B cell (primary cell): Measurements from ENCODE around the gene TOM1L2.

Experiments used
- CTCF ChIP-seq: fragments of 200-600 bp; IDR thresholded peaks from one replicate; pipeline ENCODE4 v1.8.0; 2022; ENCODE audit warnings: antibody characterized with exemption, mild to moderate bottlenecking
- EZH2 ChIP-seq: IDR thresholded peaks from 2 replicates; pipeline ENCODE4 v1.6.1; 2012; ENCODE audit warnings: borderline replicate concordance, low read depth, mild to moderate bottlenecking, moderate library complexity, low read length; ENCODE audit not compliant: insufficient read depth, poor library complexity, severe bottlenecking

- TF ChIP-seq CTCF = no peak
- TF ChIP-seq EZH2 = no peak
These were observed 125.0 kb downstream of the TOM1L2 start for GRCh38 chr17:17847118-17847689.
